GM23338 (cell line): Measurements from ENCODE around the gene LMAN1L.

Experiments
- CREB1 ChIP-seq: fragments of 250-450 bp; sonication (Bioruptor Pico); IDR thresholded peaks from 2 replicates; pipeline ENCODE4 v1.5.0; 2020; ENCODE audit warnings: low read depth, mild to moderate bottlenecking, moderate library complexity
- EZH2 ChIP-seq: fragments of 200-600 bp; sonication (generic); IDR thresholded peaks from one replicate; pipeline ENCODE4 v1.8.0; 2017; ENCODE audit warnings: antibody characterized with exemption, mild to moderate bottlenecking, low read depth; ENCODE audit not compliant: unreplicated experiment
- EZH2phosphoT487 ChIP-seq: fragments of 200-600 bp; sonication (generic); IDR thresholded peaks from one replicate; pipeline ENCODE4 v1.8.1; 2018; ENCODE audit warnings: antibody characterized with exemption; ENCODE audit not compliant: unreplicated experiment
- JUNB ChIP-seq: IDR thresholded peaks from one replicate; pipeline ENCODE4 v1.6.1; 2016; ENCODE audit warnings: antibody characterized with exemption; ENCODE audit not compliant: unreplicated experiment
- NANOG ChIP-seq: IDR thresholded peaks from 2 replicates; pipeline ENCODE4 v1.6.1; 2016; ENCODE audit warnings: antibody characterized with exemption, borderline replicate concordance
- POLR2AphosphoS5 ChIP-seq: IDR thresholded peaks from 2 replicates; pipeline ENCODE4 v1.6.1; 2016; ENCODE audit warnings: antibody characterized with exemption, low read depth
- STAT1 ChIP-seq: IDR thresholded peaks from one replicate; pipeline ENCODE4 v1.6.1; 2016; ENCODE audit warnings: antibody characterized with exemption; ENCODE audit not compliant: unreplicated experiment
- ZNF114 ChIP-seq: fragments of 250-450 bp; sonication (Bioruptor Pico); IDR thresholded peaks from 2 replicates; pipeline ENCODE4 v1.5.0; 2020; ENCODE audit warnings: mild to moderate bottlenecking, moderate library complexity
- ZNF331 ChIP-seq: fragments of 250-450 bp; sonication (Bioruptor Pico); IDR thresholded peaks from 2 replicates; pipeline ENCODE4 v1.5.0; 2020; ENCODE audit warnings: low read depth, mild to moderate bottlenecking, moderate library complexity
- TF ChIP-seq, protein P1 (sequence below), 2 experiments: fragments of 200-600 bp in 1 of 2; sonication (generic) in 1 of 2; conservative IDR thresholded peaks; 2 replicates each; pipeline versions ENCODE4 v1.5.1 to v1.6.1; 2016 to 2017; ENCODE audit warnings: antibody characterized with exemption in 2 of 2, low read depth in 2 of 2, mild to moderate bottlenecking in 2 of 2, moderate library complexity in 1 of 2
- TF ChIP-seq, protein P2 (sequence below): IDR thresholded peaks from one replicate; pipeline ENCODE4 v1.6.1; 2018; ENCODE audit warnings: antibody characterized with exemption; ENCODE audit not compliant: unreplicated experiment
- TF ChIP-seq, protein P3 (sequence below): IDR thresholded peaks from 2 replicates; pipeline ENCODE4 v1.6.1; 2016; ENCODE audit warnings: antibody characterized with exemption

DNA sequence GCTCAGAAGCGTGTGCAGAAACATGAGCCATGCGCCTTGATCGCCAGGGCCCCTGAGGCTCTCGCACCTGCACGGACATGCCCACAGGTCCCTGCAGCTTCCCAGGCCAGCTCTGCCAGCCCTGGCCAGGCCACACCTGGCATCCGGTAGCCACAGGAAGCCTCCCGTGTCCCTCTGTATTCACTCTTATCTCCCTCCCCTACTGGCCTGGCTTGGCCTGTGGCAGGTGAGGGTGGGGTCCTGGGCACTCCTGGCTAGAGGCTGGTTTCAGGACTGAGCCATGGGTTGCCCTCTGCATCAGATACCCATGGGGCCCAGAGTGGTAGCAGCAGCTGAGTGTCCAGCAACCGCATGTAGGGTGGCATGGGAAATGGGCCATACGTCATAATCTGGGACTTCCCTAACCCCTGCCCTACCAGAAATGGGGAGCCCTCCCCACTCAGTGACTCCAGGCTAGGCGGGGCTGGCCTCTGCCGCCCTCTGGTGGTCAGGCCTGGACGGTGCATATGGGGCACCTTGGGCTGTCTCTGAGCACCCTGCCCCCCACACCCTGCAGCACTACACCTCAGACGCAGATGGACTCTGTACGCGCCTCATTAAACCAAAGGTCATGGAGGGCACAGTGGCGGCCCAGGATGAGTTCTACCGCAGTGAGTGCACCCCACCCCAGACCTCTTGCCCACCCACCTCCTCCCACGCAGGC, 12.6 kb upstream of the LMAN1L start:
- TF ChIP-seq, protein P1, sequence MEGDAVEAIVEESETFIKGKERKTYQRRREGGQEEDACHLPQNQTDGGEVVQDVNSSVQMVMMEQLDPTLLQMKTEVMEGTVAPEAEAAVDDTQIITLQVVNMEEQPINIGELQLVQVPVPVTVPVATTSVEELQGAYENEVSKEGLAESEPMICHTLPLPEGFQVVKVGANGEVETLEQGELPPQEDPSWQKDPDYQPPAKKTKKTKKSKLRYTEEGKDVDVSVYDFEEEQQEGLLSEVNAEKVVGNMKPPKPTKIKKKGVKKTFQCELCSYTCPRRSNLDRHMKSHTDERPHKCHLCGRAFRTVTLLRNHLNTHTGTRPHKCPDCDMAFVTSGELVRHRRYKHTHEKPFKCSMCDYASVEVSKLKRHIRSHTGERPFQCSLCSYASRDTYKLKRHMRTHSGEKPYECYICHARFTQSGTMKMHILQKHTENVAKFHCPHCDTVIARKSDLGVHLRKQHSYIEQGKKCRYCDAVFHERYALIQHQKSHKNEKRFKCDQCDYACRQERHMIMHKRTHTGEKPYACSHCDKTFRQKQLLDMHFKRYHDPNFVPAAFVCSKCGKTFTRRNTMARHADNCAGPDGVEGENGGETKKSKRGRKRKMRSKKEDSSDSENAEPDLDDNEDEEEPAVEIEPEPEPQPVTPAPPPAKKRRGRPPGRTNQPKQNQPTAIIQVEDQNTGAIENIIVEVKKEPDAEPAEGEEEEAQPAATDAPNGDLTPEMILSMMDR (conservative IDR thresholded peaks at IDR 0.05; ENCODE audit: low read depth in 2 of 2) = peak; percentile 80 to 99
- TF ChIP-seq EZH2 = no peak
- no peak for TF ChIP-seq POLR2AphosphoS5
- TF ChIP-seq ZNF331 (CRISPR knock-in tag) = no peak
- no peak for TF ChIP-seq ZNF114 (CRISPR knock-in tag)
- TF ChIP-seq, protein P2, sequence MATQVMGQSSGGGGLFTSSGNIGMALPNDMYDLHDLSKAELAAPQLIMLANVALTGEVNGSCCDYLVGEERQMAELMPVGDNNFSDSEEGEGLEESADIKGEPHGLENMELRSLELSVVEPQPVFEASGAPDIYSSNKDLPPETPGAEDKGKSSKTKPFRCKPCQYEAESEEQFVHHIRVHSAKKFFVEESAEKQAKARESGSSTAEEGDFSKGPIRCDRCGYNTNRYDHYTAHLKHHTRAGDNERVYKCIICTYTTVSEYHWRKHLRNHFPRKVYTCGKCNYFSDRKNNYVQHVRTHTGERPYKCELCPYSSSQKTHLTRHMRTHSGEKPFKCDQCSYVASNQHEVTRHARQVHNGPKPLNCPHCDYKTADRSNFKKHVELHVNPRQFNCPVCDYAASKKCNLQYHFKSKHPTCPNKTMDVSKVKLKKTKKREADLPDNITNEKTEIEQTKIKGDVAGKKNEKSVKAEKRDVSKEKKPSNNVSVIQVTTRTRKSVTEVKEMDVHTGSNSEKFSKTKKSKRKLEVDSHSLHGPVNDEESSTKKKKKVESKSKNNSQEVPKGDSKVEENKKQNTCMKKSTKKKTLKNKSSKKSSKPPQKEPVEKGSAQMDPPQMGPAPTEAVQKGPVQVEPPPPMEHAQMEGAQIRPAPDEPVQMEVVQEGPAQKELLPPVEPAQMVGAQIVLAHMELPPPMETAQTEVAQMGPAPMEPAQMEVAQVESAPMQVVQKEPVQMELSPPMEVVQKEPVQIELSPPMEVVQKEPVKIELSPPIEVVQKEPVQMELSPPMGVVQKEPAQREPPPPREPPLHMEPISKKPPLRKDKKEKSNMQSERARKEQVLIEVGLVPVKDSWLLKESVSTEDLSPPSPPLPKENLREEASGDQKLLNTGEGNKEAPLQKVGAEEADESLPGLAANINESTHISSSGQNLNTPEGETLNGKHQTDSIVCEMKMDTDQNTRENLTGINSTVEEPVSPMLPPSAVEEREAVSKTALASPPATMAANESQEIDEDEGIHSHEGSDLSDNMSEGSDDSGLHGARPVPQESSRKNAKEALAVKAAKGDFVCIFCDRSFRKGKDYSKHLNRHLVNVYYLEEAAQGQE = no peak
- TF ChIP-seq JUNB = no peak
- TF ChIP-seq EZH2phosphoT487 = no peak
- TF ChIP-seq NANOG = no peak
- TF ChIP-seq CREB1 (CRISPR knock-in tag) = peak; percentile 68
- TF ChIP-seq, protein P3, sequence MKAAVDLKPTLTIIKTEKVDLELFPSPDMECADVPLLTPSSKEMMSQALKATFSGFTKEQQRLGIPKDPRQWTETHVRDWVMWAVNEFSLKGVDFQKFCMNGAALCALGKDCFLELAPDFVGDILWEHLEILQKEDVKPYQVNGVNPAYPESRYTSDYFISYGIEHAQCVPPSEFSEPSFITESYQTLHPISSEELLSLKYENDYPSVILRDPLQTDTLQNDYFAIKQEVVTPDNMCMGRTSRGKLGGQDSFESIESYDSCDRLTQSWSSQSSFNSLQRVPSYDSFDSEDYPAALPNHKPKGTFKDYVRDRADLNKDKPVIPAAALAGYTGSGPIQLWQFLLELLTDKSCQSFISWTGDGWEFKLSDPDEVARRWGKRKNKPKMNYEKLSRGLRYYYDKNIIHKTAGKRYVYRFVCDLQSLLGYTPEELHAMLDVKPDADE = no peak
- TF ChIP-seq STAT1 = no peak
